Left ventricle myocardium superior (tissue), 1 donor: Measurements from ENCODE around the gene OBSCN. TPM values are rescaled to one million over a fixed set of nuclear protein-coding genes. Genes with fewer than 3 reads are reported as not detected.

Experiments
- ATAC-seq: fragments of 200-7000 bp; cut with Tn5 transposase; one replicate; pipeline ENCODE4 v1.9.1; 2020; ENCODE audit warnings: mild to moderate bottlenecking, moderate library complexity
- DNase-seq: peaks from one replicate; pipeline ENCODE4 v3.0.0-alpha.2; 2020
- intact Hi-C: fragments of 100-400 bp; cut with micrococcal nuclease; formaldehyde crosslinking; loops from one replicate; pipeline ENCODE4 v1.11.0; 2022
- long read RNA-seq: library from polyadenylated mRNA; unstranded; transcript quantifications from one replicate; pipeline ENCODE4 v2.0.0, GENCODE V29; 2021
- total RNA-seq: library from RNA; stranded (reverse); fragmentation: NEBNext Ultra II Directional; extraction: Animal tissue kit (Norgen Biotek cat#: 25700); gene quantifications from one replicate; pipeline ENCODE4 v1.2.1, GENCODE V29; 2021
- donor health status: DM: no; HTN: yes; CAD: no; lungs with severe emphysema.

The OBSCN gene, protein sequence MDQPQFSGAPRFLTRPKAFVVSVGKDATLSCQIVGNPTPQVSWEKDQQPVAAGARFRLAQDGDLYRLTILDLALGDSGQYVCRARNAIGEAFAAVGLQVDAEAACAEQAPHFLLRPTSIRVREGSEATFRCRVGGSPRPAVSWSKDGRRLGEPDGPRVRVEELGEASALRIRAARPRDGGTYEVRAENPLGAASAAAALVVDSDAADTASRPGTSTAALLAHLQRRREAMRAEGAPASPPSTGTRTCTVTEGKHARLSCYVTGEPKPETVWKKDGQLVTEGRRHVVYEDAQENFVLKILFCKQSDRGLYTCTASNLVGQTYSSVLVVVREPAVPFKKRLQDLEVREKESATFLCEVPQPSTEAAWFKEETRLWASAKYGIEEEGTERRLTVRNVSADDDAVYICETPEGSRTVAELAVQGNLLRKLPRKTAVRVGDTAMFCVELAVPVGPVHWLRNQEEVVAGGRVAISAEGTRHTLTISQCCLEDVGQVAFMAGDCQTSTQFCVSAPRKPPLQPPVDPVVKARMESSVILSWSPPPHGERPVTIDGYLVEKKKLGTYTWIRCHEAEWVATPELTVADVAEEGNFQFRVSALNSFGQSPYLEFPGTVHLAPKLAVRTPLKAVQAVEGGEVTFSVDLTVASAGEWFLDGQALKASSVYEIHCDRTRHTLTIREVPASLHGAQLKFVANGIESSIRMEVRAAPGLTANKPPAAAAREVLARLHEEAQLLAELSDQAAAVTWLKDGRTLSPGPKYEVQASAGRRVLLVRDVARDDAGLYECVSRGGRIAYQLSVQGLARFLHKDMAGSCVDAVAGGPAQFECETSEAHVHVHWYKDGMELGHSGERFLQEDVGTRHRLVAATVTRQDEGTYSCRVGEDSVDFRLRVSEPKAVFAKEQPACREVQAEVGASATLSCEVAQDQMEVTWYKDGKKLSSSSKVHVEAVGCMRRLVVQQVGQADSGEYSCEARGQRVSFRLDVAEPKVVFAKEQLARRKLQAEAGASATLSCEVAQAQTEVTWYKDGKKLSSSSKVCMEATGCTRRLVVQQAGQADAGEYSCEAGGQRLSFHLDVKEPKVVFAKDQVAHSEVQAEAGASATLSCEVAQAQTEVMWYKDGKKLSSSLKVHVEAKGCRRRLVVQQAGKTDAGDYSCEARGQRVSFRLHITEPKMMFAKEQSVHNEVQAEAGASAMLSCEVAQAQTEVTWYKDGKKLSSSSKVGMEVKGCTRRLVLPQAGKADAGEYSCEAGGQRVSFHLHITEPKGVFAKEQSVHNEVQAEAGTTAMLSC (N-terminal part only)
- 316 TPM for total RNA-seq
- long read RNA-seq, partial matches to known transcripts = 579 of 681 reads
- long read RNA-seq, other reads (novel, unspliced or antisense) = 102 of 681 reads

DNA sequence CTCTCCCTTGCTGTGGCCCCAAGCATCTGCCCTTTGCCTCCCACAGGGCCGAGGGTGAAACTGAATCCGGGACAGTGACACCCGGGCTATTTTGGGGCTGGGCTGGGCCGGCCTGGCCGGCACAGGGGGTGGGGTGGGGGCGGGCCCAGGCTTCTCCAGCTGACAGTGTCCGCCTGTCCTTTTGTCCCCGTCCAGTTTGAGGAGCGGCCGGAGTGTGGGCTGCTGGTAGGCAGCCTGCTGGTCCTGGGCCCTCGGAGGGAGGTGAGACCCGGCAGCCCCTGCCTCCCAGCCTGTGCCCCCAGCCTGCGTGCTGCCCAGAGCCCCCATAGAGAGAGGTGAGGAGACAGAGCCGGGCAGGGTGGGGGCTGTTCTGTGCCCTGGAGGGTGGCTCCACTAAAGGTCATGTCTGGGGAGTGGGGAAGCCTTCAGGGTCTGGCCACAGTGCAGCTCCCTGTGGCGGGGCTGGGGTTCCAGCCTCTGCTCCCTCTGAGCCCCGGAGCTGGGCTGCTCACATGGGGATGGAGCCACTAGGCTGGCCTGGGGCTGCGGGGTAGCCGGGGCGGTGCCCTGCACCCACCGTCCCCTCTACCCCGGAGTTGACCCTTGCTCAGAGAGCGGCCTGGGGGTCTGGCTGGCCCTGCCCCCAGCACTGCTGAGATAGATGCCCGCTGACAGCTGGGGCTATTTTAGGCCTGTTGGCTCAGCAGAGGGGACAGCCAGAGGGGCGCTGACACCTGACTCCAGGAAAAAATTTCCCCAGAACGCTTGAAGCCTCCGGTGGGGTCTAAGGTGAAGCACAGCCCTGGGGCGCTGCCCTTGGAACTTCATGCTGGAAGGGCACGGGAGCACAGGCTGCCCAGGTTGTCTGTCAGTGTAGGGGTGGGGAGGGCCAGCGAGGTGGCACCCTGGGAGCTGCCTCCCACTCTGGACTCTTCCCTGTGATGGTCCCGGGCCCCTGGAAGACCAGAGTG lies at the start of gene OBSCN:
TSS of gene OBSCN (plus strand) at position 194 of the 971 bp plus-strand sequence. CDS start 3,740 bp downstream, outside the sequence.
- intact Hi-C loops = no loop called here

DNA sequence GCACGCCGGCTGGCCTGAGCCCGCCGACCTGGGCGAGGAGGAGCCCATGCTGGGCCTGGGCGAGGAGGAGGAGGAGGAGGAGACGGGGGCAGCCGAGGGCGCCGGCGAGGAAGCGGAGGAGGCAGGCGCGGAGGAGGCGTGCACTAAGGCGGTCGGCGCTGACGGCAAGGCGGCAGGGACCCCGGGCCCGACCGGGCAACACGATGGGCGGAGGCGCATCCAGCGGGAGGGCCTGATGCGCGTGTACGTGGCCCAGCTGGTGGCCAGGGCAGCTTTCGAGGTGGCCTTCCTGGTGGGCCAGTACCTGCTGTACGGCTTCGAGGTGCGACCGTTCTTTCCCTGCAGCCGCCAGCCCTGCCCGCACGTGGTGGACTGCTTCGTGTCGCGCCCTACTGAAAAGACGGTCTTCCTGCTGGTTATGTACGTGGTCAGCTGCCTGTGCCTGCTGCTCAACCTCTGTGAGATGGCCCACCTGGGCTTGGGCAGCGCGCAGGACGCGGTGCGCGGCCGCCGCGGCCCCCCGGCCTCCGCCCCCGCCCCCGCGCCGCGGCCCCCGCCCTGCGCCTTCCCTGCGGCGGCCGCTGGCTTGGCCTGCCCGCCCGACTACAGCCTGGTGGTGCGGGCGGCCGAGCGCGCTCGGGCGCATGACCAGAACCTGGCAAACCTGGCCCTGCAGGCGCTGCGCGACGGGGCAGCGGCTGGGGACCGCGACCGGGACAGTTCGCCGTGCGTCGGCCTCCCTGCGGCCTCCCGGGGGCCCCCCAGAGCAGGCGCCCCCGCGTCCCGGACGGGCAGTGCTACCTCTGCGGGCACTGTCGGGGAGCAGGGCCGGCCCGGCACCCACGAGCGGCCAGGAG lies 49.5 kb upstream of the OBSCN start:
- intact Hi-C loops = no loop called here
- DNase-seq = peak; percentile 26
- ATAC-seq = no peak

More for the DNA sequence above, at the start of gene OBSCN:
- DNase-seq = peak; percentile 77
- peak; percentile 74 for ATAC-seq

DNA sequence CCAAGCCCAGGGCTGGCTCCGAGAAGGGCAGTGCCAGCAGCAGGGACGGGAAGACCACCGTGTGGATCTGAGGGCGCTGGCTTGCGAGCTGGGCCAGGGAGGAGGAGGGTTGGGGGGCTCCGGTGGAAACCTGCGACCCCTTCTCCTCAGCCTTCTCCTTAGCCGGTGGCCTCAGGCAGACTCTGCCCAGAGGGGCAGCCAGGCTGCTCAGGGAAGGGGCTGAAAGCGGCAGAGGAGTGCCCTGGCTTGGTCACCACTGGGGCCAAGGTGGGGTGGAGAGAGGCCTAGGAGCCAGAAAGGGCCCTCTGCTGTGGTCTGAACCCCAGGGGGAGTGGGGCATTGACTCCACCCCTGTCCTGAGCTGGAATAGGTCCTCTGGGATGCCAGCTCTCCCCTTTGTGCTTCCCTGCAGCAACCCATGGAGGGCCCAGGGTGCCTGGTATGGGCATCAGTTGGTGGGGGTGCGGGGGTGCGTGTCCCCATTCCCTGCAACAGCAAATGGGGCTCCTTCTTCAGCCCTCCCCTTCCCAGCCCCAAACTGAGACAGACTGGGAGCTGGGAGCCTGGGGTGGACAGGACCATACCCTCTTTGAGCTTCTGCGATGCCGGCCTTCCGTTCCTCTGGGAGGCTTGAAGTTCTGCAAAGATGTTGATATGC lies 48.7 kb upstream of the OBSCN start:
- intact Hi-C loops = no loop called here
- ATAC-seq (no peak), DNase-seq (peak; percentile 16)

DNA sequence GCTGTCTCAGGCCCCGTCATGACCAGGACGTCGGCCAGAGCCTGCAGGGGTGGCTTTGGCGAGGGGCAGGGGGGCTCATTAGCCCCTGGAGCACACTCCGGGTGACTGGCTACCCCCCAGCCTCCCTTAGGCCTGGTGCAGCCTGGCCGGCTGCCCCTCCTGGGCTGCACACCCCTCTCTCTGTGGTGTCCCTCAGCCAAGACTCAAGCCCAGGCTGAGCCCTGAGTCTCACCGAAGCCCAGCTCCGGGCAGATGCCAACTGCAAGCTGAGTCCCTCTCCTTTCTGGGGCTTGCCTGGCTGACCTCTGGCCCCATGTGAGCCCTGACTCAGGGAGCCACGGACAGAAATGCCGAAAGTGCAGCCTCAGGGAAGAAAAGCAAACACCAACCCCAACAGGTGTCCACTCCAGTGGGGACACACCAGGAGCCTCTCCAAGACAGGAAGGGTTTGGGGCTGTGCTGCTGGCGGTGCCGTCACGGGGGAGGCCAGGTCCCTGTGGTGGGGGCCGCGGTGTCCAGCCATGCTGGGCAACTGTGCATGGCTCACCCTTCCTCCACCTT lies 47.6 kb upstream of the OBSCN start:
- DNase-seq (peak; percentile 29), ATAC-seq (no peak)
- intact Hi-C loops = no loop called here

DNA sequence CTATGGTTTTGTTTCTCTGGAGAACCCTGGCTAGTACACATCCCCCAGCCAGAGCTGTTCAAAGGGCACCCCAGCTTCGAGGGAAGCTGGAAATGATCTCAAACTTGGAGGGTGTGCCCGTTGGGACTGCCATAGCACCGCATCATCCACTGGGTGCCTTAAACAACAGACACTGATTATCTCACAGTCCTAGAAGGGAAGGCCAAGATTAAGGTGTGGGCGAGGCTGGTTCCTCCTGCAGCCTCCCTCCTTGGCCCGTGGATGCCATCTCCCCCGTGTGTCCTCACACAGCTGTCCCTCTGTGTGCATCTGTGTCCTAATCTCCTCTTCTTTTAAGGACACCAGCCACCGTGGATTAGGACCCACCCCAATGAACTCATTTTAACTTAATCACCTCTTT lies 46.5 kb upstream of the OBSCN start:
- intact Hi-C loops = no loop called here
- DNase-seq (no peak), ATAC-seq (no peak)

DNA sequence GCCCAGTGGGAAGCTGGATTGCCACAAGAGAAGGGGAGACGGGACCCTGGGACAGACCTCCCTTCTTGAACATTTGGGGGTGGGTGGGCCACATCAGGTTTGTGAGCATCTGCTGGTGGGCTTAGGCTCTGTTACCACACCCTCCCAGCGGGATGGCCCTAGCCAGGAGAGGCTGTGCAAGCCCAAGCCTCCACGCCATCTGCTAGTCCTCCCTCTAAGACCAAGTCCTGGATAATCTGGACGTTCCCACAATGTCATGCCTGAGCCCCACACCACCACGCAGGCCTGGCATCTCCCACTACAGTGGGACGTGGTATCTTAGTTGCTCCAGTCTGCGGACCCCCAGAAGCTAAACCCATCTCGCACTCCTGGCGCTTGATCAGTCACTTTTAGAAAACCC lies 46.0 kb upstream of the OBSCN start:
- intact Hi-C loops = no loop called here
- DNase-seq = no peak
- ATAC-seq = no peak

DNA sequence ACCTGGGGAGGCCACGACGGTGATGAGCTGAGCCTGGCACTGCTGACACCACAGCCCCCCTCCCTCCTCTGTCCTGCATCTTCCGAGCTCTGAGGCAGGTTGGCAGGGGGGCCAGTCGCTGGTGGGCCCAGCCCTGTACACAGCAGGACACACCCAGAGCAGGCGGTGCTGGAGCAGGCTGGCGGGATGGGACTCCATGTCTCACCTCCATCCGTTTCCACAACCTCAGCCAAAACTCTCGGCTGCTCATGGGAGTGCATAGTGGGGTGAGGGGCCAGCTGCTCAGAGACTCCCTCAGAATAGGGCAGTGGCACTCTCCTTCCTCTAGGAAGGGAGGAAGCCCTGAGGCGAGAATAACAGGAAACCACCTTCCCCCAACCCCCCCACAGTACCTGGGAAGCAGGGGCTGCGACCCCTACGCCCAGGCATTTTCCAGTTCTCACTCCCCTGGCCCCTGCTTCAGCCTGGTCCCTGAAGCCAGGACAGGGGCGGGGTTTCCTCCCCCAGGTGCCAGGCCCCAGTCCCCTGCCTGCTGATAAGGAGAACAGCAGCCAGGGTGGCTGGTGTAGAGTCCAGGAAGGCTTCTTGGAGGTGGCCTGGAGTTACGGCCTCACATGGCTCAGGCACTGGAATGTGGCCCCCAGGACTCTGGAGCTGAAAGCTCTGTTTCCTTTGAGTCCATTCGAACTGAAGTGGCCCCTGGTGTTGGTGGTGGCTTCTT lies 45.4 kb upstream of the OBSCN start:
- DNase-seq (peak; percentile 65), ATAC-seq (no peak)
- intact Hi-C loops = no loop called here

DNA sequence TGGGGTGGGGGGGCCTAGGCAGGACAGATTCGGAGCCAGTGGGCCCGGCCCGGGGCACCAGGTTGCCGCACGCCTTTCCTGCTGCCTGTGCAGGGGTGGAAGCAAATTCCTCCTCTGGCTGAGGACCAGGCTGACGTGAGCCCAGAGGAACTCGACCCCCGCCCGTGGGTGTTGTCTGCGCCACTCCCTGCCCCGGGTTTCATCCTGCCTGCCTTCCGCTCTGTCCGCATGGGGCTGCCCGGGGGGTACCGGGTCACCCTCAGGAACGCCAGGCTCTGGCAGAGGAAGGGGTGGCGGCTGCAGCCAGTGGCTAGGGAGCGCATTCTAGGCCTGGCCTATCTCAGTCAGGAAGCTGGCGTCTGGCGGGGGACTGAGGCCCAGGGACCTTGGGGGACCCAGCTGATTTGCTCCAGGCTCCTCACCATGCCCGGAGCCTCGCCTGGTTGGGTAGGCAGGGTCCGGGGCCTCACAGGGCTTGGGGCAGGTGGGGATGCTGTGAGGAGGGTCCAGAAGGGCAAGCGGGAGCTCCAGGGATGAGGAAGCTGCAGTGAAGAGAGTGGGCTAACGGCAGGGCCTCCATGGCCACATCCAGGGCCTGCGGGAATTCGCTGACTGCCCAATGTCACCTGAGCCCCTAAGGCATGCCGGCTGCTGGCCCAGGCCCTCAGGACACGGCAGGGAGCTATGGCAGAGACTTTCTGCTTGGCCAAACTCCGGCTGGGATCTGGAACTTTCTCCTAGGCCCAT lies 44.7 kb upstream of the OBSCN start:
- intact Hi-C loops = no loop called here
- ATAC-seq = no peak
- DNase-seq = peak; percentile 66

DNA sequence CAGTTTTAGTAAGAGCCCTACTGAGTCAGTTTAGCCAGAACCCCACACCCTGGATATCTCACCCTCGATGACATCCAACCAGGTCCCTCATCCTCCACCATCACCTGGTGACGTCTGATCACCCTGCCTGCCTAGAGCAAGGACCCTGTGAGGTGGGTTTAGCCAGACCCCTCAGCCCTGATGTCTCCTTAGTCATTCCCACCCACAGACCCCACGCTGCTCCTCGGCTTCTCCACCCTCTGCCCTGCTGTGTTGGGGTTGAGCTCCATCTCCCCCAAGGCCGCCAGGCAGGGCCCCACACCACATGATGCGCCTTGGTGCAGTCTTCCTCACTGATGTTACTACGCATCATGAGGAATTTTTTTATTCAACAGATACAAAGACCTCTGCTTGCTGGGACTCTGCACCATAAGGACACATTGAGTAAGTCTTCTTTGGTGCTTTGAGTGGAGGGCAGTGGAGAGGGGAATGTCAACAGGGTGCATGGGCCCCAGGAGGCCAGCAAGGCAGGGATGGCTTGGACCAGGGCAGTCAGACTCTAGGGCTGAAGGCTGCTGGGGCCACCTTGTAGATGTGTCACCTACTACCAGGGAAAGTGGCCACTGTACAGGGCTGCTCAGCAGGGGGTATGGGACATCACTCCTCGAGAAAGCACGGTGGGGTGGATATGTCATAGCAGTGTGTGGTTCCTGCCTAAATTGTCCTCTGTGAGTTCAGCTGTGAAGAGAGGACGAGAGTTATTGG lies 43.9 kb upstream of the OBSCN start:
- ATAC-seq (no peak), DNase-seq (no peak)
- intact Hi-C loops = no loop called here

DNA sequence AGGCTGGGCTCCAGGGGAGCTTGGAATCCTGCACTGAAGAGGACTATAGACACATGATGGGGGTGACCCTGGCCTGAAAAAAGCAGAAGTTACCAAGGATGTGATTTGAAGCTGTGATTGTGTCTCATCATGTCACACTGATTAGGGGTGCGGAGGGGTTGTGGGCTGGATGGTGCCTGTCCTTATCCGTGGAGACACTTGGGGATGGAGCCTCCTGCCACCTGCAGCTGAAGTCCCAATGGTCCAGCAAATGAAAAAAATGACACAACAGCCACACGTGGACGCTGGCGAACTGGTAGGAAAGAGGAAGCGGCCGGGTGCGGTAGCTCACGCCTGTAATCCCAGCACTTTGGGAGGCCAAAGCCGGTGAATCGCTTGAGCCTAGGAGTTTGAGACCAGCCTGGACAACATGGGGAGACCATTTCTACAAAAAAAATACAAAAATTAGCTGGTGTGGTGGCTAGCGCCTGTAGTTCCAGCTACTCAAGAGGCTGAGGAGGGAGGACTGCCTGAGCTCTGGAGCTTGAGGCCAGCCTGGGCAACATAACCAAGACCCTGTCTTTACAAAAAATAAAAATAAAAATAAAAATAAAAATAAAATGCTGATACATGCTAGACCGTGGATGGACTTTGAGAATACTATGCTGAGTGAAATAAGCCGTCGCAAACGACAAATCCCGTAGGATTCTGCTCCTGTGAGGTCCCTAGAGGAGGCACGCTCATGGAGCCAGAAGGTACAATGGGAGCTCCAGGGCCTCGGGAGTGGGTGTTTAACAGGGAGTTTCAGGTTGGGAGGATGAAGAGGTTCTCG lies 43.1 kb upstream of the OBSCN start:
- DNase-seq (peak; percentile 35), ATAC-seq (no peak)
- intact Hi-C loops = no loop called here

DNA sequence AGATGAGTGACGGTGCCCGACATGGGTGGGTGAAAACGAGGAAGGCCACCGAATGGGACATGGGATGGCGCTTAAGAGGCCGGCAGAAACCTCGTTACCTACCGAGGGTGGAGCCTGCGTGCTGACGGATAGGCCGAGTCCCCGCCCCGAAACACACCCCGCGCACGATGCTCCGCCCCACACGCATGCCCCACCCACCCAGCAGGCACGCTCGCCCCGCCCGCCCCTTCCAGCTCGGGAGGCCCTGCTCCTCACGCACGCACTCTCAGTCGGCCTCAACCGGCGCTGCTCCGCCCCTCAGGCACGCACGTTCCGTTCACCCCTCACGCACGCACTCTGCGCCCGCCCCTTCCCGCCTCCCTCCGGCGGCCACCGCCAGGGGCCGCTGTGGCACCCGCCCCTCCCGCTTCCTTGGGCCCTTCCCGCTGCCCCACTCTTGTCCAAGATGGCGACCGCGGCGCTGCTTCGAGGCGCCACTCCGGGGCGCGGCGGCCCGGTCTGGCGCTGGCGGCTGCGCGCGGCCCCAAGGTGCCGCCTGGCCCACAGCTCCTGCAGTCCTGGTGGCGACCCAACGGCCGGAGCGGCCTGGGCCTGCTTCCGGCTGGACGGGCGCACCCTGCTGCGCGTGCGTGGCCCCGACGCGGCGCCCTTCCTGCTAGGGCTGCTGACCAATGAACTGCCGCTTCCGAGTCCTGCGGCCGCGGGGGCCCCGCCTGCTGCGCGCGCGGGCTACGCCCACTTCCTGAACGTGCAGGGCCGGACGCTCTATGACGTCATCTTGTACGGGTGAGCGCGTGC lies 42.3 kb upstream of the OBSCN start, which contains the start of gene IBA57:
TSS of gene IBA57 (plus strand) at position 433 of the 798 bp plus-strand sequence. CDS start at position 446, 13 bp downstream.
- ATAC-seq (peak; percentile 90), DNase-seq (peak; percentile 100)
- intact Hi-C loops = no loop called here

DNA sequence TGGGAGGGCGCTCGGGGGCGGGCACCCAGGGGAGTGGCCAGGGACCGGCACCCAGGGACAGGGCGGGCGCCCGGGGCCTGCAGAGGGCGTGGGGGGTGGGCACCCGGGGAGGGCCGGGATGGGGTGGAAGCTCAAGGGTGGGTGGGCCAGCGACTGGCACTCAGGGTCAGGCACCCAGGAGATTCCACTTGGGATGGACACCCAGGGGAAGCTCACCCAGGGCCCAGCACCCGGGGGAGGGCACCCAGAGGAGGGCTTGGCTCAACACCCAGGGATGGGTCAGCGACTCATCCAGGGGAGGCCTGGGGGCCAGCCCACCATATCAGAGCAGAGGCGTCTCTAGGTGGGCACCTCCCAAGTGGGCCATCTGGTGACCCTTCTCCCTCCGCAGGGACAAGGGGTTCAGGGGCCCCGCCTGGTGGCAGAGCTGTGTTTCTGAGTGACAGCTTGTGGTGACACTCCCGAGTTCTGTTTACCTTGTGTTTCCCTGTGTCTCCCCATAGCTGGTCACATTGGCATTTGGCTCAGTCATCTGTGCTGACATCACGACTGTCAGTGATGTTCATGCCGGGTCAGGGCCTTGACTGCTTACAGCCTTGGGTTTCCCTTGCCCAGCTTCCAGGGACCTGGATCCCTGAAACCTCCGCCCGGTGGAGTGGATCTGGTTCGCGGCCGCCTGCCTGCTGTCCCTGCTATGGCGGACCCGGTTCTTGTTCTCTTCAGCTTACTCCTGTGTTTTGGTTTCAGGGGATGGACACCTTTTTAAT lies 41.5 kb upstream of the OBSCN start:
- ATAC-seq (peak; percentile 41), DNase-seq (peak; percentile 74)
- intact Hi-C loops = no loop called here
